GM12878 (cell line): ENCODE results near the gene BNC2.

ENCODE experiments used
- BRCA1 ChIP-seq: IDR thresholded peaks from 2 replicates; pipeline ENCODE4 v1.6.1; 2011; ENCODE audit warnings: low read depth, low read length, improper control_type of control experiment
- CEBPB ChIP-seq, 2 experiments: fragments of 150-350 bp in 1 of 2; IDR thresholded peaks; 2 replicates each; pipeline ENCODE4 v1.6.1; 2012 to 2014; ENCODE audit warnings: low read depth in 2 of 2, low read length in 2 of 2, borderline replicate concordance in 1 of 2, inconsistent platforms in 1 of 2
- IKZF1 ChIP-seq: fragments of 450-650 bp; conservative IDR thresholded peaks from 2 replicates; pipeline ENCODE4 v1.6.1; 2017; ENCODE audit warnings: antibody characterized with exemption, mild to moderate bottlenecking
- MYC ChIP-seq: IDR thresholded peaks from 2 replicates; pipeline ENCODE4 v1.6.1; 2011; ENCODE audit warnings: mild to moderate bottlenecking, low read length, moderate library complexity, inconsistent platforms; ENCODE audit not compliant: insufficient read depth, insufficient replicate concordance, insufficient read length, severe bottlenecking
- NR2F1 ChIP-seq: fragments of 450-650 bp; conservative IDR thresholded peaks from 2 replicates; pipeline ENCODE4 v1.6.1; 2017; ENCODE audit warnings: mild to moderate bottlenecking
- RFX5 ChIP-seq: IDR thresholded peaks from 2 replicates; pipeline ENCODE4 v1.6.1; 2011; ENCODE audit warnings: low read depth, low read length, improper control_type of control experiment
- ZNF24 ChIP-seq: fragments of 450-650 bp; IDR thresholded peaks from 2 replicates; pipeline ENCODE4 v1.6.1; 2017; ENCODE audit warnings: antibody characterized with exemption, mild to moderate bottlenecking
- TF ChIP-seq, protein P1 (sequence below): IDR thresholded peaks from 2 replicates; pipeline ENCODE4 v1.6.1; 2012; ENCODE audit warnings: mild to moderate bottlenecking, low read depth, low read length
- TF ChIP-seq, protein P2 (sequence below), 3 experiments: IDR thresholded peaks in 2 of 3; conservative IDR thresholded peaks in 1 of 3; 2 replicates each; pipeline ENCODE4 v1.5.1; 2011; ENCODE audit warnings: low read depth in 3 of 3, low read length in 3 of 3, mild to moderate bottlenecking in 3 of 3, control low read depth in 2 of 3, moderate library complexity in 2 of 3, inconsistent platforms in 1 of 3, mixed read lengths in 1 of 3; ENCODE audit not compliant: control insufficient read depth in 2 of 3, insufficient read depth in 1 of 3; ENCODE audit errors: extremely low read depth in 1 of 3

DNA sequence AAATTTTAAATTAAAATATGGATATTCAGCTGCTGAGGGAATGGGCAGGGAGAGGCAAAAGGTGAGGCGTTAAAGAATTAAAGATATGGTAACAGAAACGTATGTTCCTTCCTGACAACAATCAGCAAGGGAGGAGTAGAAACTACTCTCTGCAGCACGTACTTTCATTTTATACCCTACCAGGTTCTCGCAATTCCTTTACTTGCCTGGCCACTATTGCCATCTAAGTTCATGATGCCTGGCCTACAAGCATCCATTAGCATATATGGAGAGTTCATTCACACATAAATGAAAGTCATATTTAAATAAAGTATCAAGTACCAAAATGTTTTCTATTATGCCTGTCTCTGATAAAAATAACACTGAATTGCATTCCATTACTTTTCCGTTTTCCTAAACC lies 125.1 kb downstream of the BNC2 start:
- TF ChIP-seq BRCA1 (no peak), RFX5 (no peak), IKZF1 (no peak), CEBPB (IDR thresholded peaks at IDR 0.05; ENCODE audit: borderline replicate concordance in 1 of 2, low read depth in 2 of 2, low read length in 2 of 2) (no peak), NR2F1 (no peak), MYC (no peak), ZNF24 (no peak)
- TF ChIP-seq, protein P1, sequence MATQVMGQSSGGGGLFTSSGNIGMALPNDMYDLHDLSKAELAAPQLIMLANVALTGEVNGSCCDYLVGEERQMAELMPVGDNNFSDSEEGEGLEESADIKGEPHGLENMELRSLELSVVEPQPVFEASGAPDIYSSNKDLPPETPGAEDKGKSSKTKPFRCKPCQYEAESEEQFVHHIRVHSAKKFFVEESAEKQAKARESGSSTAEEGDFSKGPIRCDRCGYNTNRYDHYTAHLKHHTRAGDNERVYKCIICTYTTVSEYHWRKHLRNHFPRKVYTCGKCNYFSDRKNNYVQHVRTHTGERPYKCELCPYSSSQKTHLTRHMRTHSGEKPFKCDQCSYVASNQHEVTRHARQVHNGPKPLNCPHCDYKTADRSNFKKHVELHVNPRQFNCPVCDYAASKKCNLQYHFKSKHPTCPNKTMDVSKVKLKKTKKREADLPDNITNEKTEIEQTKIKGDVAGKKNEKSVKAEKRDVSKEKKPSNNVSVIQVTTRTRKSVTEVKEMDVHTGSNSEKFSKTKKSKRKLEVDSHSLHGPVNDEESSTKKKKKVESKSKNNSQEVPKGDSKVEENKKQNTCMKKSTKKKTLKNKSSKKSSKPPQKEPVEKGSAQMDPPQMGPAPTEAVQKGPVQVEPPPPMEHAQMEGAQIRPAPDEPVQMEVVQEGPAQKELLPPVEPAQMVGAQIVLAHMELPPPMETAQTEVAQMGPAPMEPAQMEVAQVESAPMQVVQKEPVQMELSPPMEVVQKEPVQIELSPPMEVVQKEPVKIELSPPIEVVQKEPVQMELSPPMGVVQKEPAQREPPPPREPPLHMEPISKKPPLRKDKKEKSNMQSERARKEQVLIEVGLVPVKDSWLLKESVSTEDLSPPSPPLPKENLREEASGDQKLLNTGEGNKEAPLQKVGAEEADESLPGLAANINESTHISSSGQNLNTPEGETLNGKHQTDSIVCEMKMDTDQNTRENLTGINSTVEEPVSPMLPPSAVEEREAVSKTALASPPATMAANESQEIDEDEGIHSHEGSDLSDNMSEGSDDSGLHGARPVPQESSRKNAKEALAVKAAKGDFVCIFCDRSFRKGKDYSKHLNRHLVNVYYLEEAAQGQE: no peak
- TF ChIP-seq, protein P2, sequence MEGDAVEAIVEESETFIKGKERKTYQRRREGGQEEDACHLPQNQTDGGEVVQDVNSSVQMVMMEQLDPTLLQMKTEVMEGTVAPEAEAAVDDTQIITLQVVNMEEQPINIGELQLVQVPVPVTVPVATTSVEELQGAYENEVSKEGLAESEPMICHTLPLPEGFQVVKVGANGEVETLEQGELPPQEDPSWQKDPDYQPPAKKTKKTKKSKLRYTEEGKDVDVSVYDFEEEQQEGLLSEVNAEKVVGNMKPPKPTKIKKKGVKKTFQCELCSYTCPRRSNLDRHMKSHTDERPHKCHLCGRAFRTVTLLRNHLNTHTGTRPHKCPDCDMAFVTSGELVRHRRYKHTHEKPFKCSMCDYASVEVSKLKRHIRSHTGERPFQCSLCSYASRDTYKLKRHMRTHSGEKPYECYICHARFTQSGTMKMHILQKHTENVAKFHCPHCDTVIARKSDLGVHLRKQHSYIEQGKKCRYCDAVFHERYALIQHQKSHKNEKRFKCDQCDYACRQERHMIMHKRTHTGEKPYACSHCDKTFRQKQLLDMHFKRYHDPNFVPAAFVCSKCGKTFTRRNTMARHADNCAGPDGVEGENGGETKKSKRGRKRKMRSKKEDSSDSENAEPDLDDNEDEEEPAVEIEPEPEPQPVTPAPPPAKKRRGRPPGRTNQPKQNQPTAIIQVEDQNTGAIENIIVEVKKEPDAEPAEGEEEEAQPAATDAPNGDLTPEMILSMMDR (IDR thresholded peaks at IDR 0.05 in 2 of 3, conservative IDR thresholded peaks at IDR 0.05 in 1 of 3; ENCODE audit: control insufficient read depth in 2 of 3, extremely low read depth in 1 of 3, insufficient read depth in 1 of 3, low read depth in 3 of 3, low read length in 3 of 3): no peak
